ENCODE results near the gene RALGAPA2.

GRCh38 chr20:20359628-20360027 lies 352.8 kb downstream of the RALGAPA2 start:
- TF ChIP-seq CTCF (conservative IDR thresholded peaks at IDR 0.05; ENCODE audit: low read depth, low read length) (no peak), EZH2 (IDR thresholded peaks at IDR 0.05; ENCODE audit: low read length, unreplicated experiment) (no peak)
